SU-DHL-6 (cell line): ENCODE measurements around the gene DCBLD2.

ENCODE experiments used
- CTCF ChIP-seq: fragments of 200-600 bp; sonication (generic); IDR thresholded peaks from one replicate; pipeline ENCODE4 v1.5.1; 2017; ENCODE audit warnings: antibody characterized with exemption, mild to moderate bottlenecking, low read length, moderate library complexity; ENCODE audit not compliant: insufficient read depth, poor library complexity, severe bottlenecking
- EZH2phosphoT487 ChIP-seq: fragments of 200-600 bp; sonication (generic), shearing (Covaris generic); conservative IDR thresholded peaks from 2 replicates; pipeline ENCODE4 v1.6.1; 2018; ENCODE audit warnings: mild to moderate bottlenecking, antibody characterized with exemption, low read length, moderate library complexity, mixed read lengths

GRCh38 chr3:98750276-98750919, 151.1 kb downstream of the DCBLD2 start:
- no peak for TF ChIP-seq CTCF
- no peak for TF ChIP-seq EZH2phosphoT487
